ENCODE results near the gene DUSP3. TPM values are rescaled to one million over a fixed set of nuclear protein-coding genes. Genes with fewer than 3 reads are reported as not detected.
"Not testable (repeated sequence)": the region's sequence is repeated elsewhere in the genome, so short reads cannot be mapped to it uniquely, and the experiment has no call there.

DUSP3 gene
- total and polyA plus RNA-seq, 2 donors (not counting 1 experiment from before 2014, with no cell fraction given) = 8.9 to 18.2 TPM

- CTCF ChIA-PET = no interaction called here
- no peak overlapping the region for H2AFZ ChIP-seq (ENCODE audit: insufficient read depth, low read depth, low read length, poor library complexity, severe bottlenecking)
- H3K4me2 ChIP-seq (replicated peaks; ENCODE audit: low read depth, low read length, poor library complexity, severe bottlenecking) = no peak overlapping the region
- H3K4me3 ChIP-seq (ENCODE audit: control extremely low read depth in 1 of 5, extremely low read depth in 1 of 5, insufficient read depth in 1 of 5, low read depth in 2 of 5, low read length in 4 of 5) = no peak overlapping the region
- DNase-seq = no peak
- no peaks in the 10 kb centered on the region for H3K4me1 ChIP-seq (ENCODE audit: control insufficient read depth in 2 of 2, insufficient read depth in 2 of 2, low read length in 2 of 2)
- intact Hi-C loops (cut with micrococcal nuclease) = no loop called here
- no peak overlapping the region for H3K9ac ChIP-seq (ENCODE audit: low read length)
- no peaks in the 10 kb centered on the region for H4K20me1 ChIP-seq (ENCODE audit: control insufficient read depth, insufficient read depth, low read length, poor library complexity, severe bottlenecking)
- no peak for ATAC-seq (ENCODE audit: low read depth)
- POLR2A ChIA-PET = no interaction called here
- Mint-ChIP-seq H3K4me3 (no peak overlapping the region), H3K4me1 (no peaks in the 10 kb centered on the region), H3K27me3 (peaks cover 37% of the 10 kb centered on the region), H3K9me3 (ENCODE audit: insufficient read depth) (no peaks in the 10 kb centered on the region), H3K27ac (no peak overlapping the region)
- TF ChIP-seq, protein P1, sequence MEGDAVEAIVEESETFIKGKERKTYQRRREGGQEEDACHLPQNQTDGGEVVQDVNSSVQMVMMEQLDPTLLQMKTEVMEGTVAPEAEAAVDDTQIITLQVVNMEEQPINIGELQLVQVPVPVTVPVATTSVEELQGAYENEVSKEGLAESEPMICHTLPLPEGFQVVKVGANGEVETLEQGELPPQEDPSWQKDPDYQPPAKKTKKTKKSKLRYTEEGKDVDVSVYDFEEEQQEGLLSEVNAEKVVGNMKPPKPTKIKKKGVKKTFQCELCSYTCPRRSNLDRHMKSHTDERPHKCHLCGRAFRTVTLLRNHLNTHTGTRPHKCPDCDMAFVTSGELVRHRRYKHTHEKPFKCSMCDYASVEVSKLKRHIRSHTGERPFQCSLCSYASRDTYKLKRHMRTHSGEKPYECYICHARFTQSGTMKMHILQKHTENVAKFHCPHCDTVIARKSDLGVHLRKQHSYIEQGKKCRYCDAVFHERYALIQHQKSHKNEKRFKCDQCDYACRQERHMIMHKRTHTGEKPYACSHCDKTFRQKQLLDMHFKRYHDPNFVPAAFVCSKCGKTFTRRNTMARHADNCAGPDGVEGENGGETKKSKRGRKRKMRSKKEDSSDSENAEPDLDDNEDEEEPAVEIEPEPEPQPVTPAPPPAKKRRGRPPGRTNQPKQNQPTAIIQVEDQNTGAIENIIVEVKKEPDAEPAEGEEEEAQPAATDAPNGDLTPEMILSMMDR (IDR thresholded peaks at IDR 0.05) = no peak
- no peak for TF ChIP-seq EZH2 (IDR thresholded peaks at IDR 0.05; ENCODE audit: borderline replicate concordance, insufficient read depth, low read depth, low read length, poor library complexity, severe bottlenecking)
- H3K27me3 ChIP-seq (replicated peaks in 1 of 4; ENCODE audit: control extremely low read depth in 1 of 4, control insufficient read depth in 3 of 4, insufficient read depth in 4 of 4, low read length in 3 of 4) = peaks cover 0 to 8% (median 5%) of the 10 kb centered on the region in 4 experiments
- 100% methylated on average over 1 of the region's 2 CpGs for WGBS (ENCODE audit: insufficient coverage)
- H3K79me2 ChIP-seq (ENCODE audit: control insufficient read depth, insufficient read depth, low read length) = no peaks in the 10 kb centered on the region
- no peaks in the 10 kb centered on the region for H3K9me3 ChIP-seq (ENCODE audit: control extremely low read depth in 1 of 3, control insufficient read depth in 2 of 3, insufficient read depth in 1 of 3, low read length in 2 of 3)
- H3K27ac ChIP-seq (ENCODE audit: low read length in 2 of 2) = no peak overlapping the region
- H3K36me3 ChIP-seq (replicated peaks in 1 of 2; ENCODE audit: control extremely low read depth in 1 of 2, control insufficient read depth in 1 of 2, extremely low read depth in 1 of 2, insufficient read depth in 2 of 2, low read length in 1 of 2) = no peaks in the 10 kb centered on the region
Measured at GRCh38 chr17:43799047-43799446, 20.3 kb upstream of the DUSP3 start.

DNA sequence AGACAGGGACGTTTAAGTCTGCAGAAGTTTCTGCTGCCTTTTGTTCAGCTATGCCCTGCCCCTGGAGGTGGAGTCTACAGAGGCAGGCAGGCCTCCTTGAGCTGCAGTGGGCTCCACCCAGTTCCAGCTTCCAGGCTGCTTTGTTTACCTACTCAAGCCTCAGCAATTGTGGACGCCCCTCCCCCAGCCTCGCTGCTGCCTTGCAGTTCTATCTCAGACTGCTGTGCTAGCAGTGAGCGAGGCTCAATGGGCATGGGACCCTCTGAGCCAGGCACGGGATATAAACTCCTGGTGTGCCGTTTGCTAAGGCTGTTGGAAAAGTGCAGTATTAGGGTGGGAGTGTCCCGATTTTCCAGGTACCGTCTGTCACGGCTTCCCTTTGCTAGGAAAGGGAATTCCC, 19.2 kb upstream of the DUSP3 start:
- H3K27ac ChIP-seq (ENCODE audit: low read length in 2 of 2); H3K79me2 ChIP-seq (ENCODE audit: control insufficient read depth, insufficient read depth, low read length); H3K27ac Mint-ChIP-seq; H2AFZ ChIP-seq (ENCODE audit: insufficient read depth, low read depth, low read length, poor library complexity, severe bottlenecking); H3K4me3 Mint-ChIP-seq; H3K36me3 ChIP-seq (replicated peaks in 1 of 2; ENCODE audit: control extremely low read depth in 1 of 2, control insufficient read depth in 1 of 2, extremely low read depth in 1 of 2, insufficient read depth in 2 of 2, low read length in 1 of 2); H3K4me2 ChIP-seq (replicated peaks; ENCODE audit: low read depth, low read length, poor library complexity, severe bottlenecking); H4K20me1 ChIP-seq (ENCODE audit: control insufficient read depth, insufficient read depth, low read length, poor library complexity, severe bottlenecking); H3K4me1 ChIP-seq (ENCODE audit: control insufficient read depth in 2 of 2, insufficient read depth in 2 of 2, low read length in 2 of 2); H3K9me3 Mint-ChIP-seq (ENCODE audit: insufficient read depth); H3K4me3 ChIP-seq (ENCODE audit: control extremely low read depth in 1 of 5, extremely low read depth in 1 of 5, insufficient read depth in 1 of 5, low read depth in 2 of 5, low read length in 4 of 5); POLR2A ChIA-PET; DNase-seq; H3K9ac ChIP-seq (ENCODE audit: low read length); H3K9me3 ChIP-seq (ENCODE audit: control extremely low read depth in 1 of 3, control insufficient read depth in 2 of 3, insufficient read depth in 1 of 3, low read length in 2 of 3); H3K27me3 ChIP-seq (replicated peaks in 1 of 4; ENCODE audit: control extremely low read depth in 1 of 4, control insufficient read depth in 3 of 4, insufficient read depth in 4 of 4, low read length in 3 of 4); H3K4me1 Mint-ChIP-seq; CTCF ChIA-PET; intact Hi-C loops (cut with micrococcal nuclease); ATAC-seq (ENCODE audit: low read depth): not testable (repeated sequence)
- peaks cover 42% of the 10 kb centered on the region for H3K27me3 Mint-ChIP-seq
- 96% methylated on average over 8 of the region's 9 CpGs for WGBS (ENCODE audit: insufficient coverage)

DNA sequence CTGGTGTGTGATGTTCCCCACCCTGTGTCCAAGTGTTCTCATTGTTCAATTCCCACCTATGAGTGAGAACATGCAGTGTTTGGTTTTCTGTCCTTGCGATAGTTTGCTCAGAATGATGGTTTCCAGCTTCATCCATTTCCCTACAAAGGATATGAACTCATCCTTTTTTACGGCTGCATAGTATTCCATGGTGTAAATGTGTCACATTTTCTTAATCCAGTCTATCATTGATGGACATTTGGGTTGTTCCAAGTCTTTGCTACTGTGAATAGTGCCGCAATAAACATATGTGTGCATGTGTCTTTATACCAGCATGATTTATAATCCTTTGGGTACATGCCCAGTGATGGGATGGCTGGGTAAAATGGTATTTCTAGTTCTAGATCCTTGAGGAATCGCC, 13.9 kb upstream of the DUSP3 start:
- H3K4me2 ChIP-seq (replicated peaks; ENCODE audit: low read depth, low read length, poor library complexity, severe bottlenecking); H3K4me1 Mint-ChIP-seq; H2AFZ ChIP-seq (ENCODE audit: insufficient read depth, low read depth, low read length, poor library complexity, severe bottlenecking); DNase-seq; H3K9ac ChIP-seq (ENCODE audit: low read length); H3K27me3 ChIP-seq (replicated peaks in 1 of 4; ENCODE audit: control extremely low read depth in 1 of 4, control insufficient read depth in 3 of 4, insufficient read depth in 4 of 4, low read length in 3 of 4); POLR2A ChIA-PET; H3K4me3 Mint-ChIP-seq; H3K36me3 ChIP-seq (replicated peaks in 1 of 2; ENCODE audit: control extremely low read depth in 1 of 2, control insufficient read depth in 1 of 2, extremely low read depth in 1 of 2, insufficient read depth in 2 of 2, low read length in 1 of 2); H3K27ac Mint-ChIP-seq; H3K4me3 ChIP-seq (ENCODE audit: control extremely low read depth in 1 of 5, extremely low read depth in 1 of 5, insufficient read depth in 1 of 5, low read depth in 2 of 5, low read length in 4 of 5); intact Hi-C loops (cut with micrococcal nuclease); CTCF ChIA-PET; H3K9me3 ChIP-seq (ENCODE audit: control extremely low read depth in 1 of 3, control insufficient read depth in 2 of 3, insufficient read depth in 1 of 3, low read length in 2 of 3); ATAC-seq (ENCODE audit: low read depth); H3K9me3 Mint-ChIP-seq (ENCODE audit: insufficient read depth); H3K4me1 ChIP-seq (ENCODE audit: control insufficient read depth in 2 of 2, insufficient read depth in 2 of 2, low read length in 2 of 2); H4K20me1 ChIP-seq (ENCODE audit: control insufficient read depth, insufficient read depth, low read length, poor library complexity, severe bottlenecking); H3K27ac ChIP-seq (ENCODE audit: low read length in 2 of 2); H3K79me2 ChIP-seq (ENCODE audit: control insufficient read depth, insufficient read depth, low read length): not testable (repeated sequence)
- H3K27me3 Mint-ChIP-seq = peaks cover 40% of the 10 kb centered on the region
- WGBS (ENCODE audit: insufficient coverage) = no CpG with 5 or more reads among the region's 4 CpGs
